GM19455 (cell line): Measurements from ENCODE around the gene KIF5B.
"Not testable (repeated sequence)": the region's sequence is repeated elsewhere in the genome, so short reads cannot be mapped to it uniquely, and the experiment has no call there.

Experiments used
- ATAC-seq: cut with Tn5 transposase; IDR thresholded peaks from one replicate; pipeline ENCODE4 v1.9.1; 2021; ENCODE audit not compliant: unreplicated experiment

The KIF5B gene

DNA sequence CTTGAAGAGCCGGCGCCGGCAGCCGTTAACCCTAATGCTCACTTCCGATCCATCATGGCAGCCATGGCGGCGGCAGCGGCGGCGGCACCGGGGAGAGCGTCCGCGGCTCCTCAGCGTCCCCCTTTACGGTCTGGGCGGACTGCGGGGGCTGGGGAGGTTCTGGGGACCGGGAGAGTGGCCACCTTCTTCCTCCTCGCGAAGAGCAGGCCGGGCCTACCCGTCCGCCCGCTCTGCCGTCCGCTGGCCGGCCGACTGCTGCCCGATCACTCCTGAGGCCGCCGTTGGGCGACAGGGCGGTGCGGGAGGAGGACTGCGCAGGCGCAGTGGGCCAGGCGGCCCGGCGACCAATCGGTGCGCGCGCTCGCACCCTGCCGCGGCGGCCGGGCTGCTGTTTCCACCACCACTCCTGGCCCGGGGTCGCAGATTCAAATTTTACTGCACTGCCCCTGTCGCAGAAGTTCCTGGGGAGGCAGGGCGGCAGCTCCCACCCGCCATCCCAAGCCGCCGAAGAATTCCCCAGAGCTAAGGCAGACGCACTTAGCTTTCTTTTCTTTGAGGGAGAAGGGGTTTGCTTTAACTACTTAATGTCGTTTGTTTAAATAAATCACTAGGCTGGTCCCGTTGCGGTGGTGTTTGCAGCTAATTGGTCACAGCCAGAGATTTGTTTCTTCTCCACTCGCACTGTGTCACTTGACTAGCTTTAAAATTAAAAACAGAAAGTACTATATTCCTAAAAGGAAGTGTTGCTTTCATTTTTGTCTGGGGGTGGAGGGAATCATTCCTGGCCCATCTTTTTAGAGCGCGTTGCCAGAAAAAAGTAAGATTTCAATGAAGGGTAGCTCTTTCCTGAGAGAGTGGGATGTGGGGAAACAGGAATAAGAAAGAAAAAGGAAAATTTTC lies at the start of gene KIF5B:
TSS of gene KIF5B (minus strand) at position 290 of the 900 bp plus-strand sequence. CDS start 452 bp downstream, outside the sequence.
- peak; percentile 87 for ATAC-seq

GRCh38 chr10:32105782-32106382 lies 49.7 kb upstream of the KIF5B start:
- no peak for ATAC-seq

GRCh38 chr10:32104622-32105509 lies 48.6 kb upstream of the KIF5B start:
- no peak for ATAC-seq

DNA sequence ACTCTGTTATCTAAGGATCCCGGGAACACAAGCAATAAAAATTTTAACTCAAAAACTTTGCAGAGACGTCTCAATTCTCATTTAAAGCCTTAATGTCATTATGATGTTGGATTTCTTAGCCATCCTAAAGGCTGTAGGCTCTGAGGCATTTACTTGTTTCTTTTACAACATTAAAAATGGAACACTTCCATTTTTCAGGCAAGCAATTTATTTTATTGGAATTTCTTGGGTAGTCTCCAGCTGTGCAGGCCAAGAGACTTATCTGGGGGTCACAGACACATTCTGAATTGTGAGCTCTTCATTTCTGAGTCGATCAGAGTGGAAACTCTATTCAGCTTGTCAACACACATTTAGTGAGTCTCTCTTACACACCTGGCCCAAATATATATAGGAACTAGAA lies 48.0 kb upstream of the KIF5B start:
- no peak for ATAC-seq

GRCh38 chr10:32103721-32104120 lies 47.5 kb upstream of the KIF5B start:
- no peak for ATAC-seq

GRCh38 chr10:32098566-32099259 lies 42.5 kb upstream of the KIF5B start:
- ATAC-seq = not testable (repeated sequence)

- no peak for ATAC-seq
These were observed 39.0 kb upstream of the KIF5B start for GRCh38 chr10:32095116-32095733.

- ATAC-seq = no peak
These were observed 37.4 kb upstream of the KIF5B start for GRCh38 chr10:32093650-32094049.

DNA sequence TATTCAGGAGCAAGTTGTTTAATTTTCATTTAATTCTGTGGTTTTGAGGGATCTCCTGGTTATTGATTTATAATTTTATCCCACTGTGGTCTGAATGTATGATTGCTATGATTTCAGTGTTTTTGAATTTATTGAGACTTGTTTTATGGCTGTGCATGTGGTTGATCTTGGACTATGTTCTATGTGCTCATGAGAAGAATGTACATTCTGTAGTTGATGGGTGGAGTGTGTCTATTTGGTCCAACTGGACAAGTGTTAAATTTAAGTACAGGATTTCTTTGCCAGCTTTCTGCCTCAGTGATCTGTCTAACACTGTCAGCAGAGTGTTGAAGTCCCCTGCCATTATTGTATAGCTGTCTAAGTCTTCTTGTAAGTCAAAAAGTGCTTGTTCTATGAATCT lies 34.8 kb upstream of the KIF5B start:
- no peak for ATAC-seq

DNA sequence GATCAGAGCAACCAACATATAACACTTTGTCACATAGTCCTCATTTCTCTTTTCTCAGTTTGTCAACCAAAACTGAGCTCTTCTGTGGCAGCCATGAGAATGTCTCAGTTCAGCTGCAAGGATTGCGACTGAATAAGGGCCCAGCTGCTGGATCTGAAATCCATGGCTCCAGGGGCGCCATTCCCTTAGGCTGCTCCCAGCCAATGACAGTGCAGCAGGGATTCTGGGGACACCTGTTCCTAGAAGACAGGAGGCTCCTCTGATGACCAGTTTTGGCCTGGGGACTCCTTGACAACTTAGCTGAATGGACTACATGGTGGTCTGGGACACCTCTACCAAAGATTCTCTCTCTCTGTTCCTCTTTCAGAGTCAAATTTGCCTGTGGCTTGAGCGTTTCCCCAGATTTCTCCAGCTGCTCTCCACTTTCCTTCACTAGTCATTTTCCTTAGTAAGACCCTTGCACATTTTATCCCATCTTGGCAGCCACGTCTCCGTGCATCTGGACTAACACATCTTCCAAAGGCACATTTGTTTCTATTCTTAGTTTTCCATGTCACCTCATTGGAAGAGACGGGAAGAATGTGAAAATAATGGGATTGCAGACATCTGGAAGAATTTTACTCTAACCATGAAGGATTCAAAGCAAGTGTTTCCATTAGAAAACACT lies 28.1 kb upstream of the KIF5B start:
- no peak for ATAC-seq

GRCh38 chr10:32077896-32078485 lies 21.8 kb upstream of the KIF5B start:
- ATAC-seq = no peak

DNA sequence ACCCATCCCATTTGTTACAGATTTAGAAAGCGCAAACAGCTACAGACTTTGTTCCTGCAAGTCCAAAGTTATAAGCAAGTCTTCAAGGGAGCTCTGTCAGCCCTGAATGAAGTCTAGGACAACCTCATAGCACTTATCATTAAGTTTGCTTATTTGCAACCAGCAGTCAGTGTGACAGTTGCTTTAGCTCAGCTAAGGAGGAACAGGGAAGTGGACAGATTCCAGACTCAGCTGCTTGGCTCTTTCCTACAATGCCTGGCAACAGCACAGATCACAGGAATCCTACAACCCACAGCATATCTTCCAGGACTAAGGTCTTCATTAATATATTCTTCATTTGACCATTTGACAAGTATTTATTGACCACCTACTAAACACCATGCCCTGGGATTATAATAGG lies 17.4 kb upstream of the KIF5B start:
- no peak for ATAC-seq

DNA sequence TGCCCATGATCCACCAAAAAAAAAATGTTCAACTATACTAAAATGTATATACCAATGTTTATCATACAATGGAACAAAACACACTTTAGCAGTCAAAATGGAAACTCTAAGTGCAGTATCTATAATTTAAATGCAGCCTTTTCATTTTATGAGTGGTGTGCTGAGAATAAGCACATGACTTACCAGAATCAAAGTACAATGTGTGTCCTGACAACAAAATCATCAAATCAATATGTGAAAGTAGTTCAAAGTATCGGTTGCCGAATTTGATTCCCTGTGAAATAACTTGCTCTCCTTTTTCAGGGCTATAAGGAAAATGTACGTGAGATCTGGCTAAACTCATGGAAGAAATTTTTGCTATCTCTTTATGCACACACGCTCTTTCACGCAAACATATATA lies 16.9 kb upstream of the KIF5B start:
- ATAC-seq = no peak

GRCh38 chr10:32072025-32072800 lies 16.0 kb upstream of the KIF5B start:
- no peak for ATAC-seq

- ATAC-seq = no peak
These were observed 14.4 kb upstream of the KIF5B start for GRCh38 chr10:32070645-32071044.

DNA sequence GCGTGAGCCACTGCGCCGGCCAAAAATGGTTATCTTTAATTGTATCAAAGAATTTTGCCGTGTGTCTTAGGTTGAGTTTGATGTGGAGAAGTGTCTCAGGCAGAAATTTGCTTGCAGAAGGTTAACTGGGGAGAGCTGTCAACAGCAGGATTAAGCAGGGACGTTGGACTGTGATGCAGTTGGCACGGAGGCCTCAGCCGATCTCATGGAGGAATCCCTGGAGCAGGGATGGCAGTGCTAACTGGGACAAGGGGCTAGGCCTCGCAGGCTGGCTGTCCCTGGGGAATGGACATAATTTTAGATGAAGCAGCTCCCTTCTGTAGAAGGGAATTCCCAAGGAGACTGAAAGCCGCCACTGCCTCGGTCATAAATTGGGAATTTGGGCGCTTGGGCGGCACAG lies 12.3 kb upstream of the KIF5B start:
- ATAC-seq = no peak

DNA sequence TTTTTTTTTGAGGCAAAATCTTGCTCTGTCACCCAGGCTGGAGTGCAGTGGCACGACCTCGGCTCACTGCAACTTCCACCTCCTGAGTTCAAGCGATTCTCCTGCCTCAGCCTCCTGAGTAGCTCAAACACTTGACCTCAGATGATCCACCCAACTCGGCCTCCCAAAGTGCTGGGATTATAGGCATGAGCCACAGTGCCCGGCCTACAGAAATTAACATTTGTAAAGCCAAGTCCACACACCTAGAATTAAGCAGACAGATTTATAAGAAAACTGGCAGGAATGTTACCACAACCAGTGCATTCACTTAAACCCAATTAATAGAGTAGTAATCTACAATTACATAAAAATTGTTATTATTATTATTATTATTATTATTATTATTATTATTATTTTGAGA lies 11.7 kb upstream of the KIF5B start:
- not testable (repeated sequence) for ATAC-seq

DNA sequence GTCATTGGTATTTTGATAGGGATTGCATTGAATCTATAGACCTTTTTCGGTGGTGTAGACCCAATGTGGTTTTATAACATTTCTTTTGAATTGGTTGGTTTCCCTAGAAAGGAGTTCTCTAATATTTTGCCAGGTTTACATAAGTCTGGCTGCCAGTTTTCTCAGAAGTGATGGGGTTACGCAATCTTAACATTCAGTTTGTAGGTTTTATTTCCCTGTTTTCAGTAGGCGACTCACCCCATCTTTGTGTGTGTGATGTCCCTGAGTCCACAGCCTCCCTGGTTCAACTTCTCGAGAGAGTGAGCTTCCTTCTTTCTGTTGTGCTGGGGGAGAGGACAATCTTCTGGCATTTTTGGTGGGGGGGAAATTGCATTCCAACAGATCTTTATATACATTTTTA lies 9.6 kb upstream of the KIF5B start:
- no peak for ATAC-seq

- no peak for ATAC-seq
These were observed 5.2 kb upstream of the KIF5B start for GRCh38 chr10:32061440-32061839.
